ENCODE measurements around the gene SEC14L2.

SEC14L2 gene

GRCh38 chr22:30420347-30421125, 23.7 kb downstream of the SEC14L2 start:
- H3K23ac ChIP-seq (ENCODE audit: low read length) = no peak overlapping the region
- H2AFZ ChIP-seq (ENCODE audit: insufficient read depth, low read length, poor library complexity) = no peak overlapping the region
- H2BK120ac ChIP-seq (ENCODE audit: insufficient read depth, low read length, poor library complexity) = no peak overlapping the region
- H3K9ac ChIP-seq (ENCODE audit: low read length) = no peak overlapping the region
- H3K9me3 ChIP-seq (ENCODE audit: insufficient read depth, low read depth, low read length) = no peaks in the 10 kb centered on the region
- peaks cover 10% of the 10 kb centered on the region for H3K79me1 ChIP-seq (ENCODE audit: low read length)
- H4K8ac ChIP-seq (ENCODE audit: low read depth, low read length) = no peak overlapping the region
- H3K4me1 ChIP-seq (ENCODE audit: control insufficient read depth in 1 of 2, insufficient read depth in 2 of 2, low read length in 2 of 2) = peaks cover 10 to 23% of the 10 kb centered on the region in 2 experiments
- H2BK5ac ChIP-seq (ENCODE audit: low read depth, low read length, poor library complexity) = no peak overlapping the region
- no peaks in the 10 kb centered on the region for H3K27me3 ChIP-seq (ENCODE audit: insufficient read depth, low read length)
- no peak overlapping the region for H3K14ac ChIP-seq (ENCODE audit: low read length)
- no peak overlapping the region for H2AK5ac ChIP-seq (ENCODE audit: low read length)
- H3K4me3 ChIP-seq (ENCODE audit: low read depth, low read length) = no peak overlapping the region
- no peak overlapping the region for H4K12ac ChIP-seq (ENCODE audit: low read depth, low read length)
- no peak overlapping the region for H3K18ac ChIP-seq (ENCODE audit: low read length)
- WGBS (ENCODE audit: extremely low coverage, insufficient coverage, insufficient read length) = no CpG with 5 or more reads among the region's 6 CpGs
- no peak overlapping the region for H3K4ac ChIP-seq (ENCODE audit: low read depth, low read length)
- H4K91ac ChIP-seq (ENCODE audit: low read depth, low read length) = no peak overlapping the region
- DNase-seq = no peak
- peaks cover 8% of the 10 kb centered on the region for H3K79me2 ChIP-seq (ENCODE audit: control insufficient read depth, insufficient read depth, low read length, poor library complexity)
- no peak overlapping the region for H3K4me2 ChIP-seq (ENCODE audit: low read length)
- no peak overlapping the region for H3K27ac ChIP-seq (ENCODE audit: low read depth, low read length)
- H3K36me3 ChIP-seq (ENCODE audit: control insufficient read depth in 1 of 2, insufficient read depth in 2 of 2, low read length in 2 of 2) = peaks cover 6 to 10% of the 10 kb centered on the region in 2 experiments
- H2BK12ac ChIP-seq (ENCODE audit: low read length) = no peak overlapping the region

- Histone ChIP-seq H4K91ac (ENCODE audit: low read depth, low read length) (peak overlapping the region; percentile 94), H3K36me3 (ENCODE audit: control insufficient read depth in 1 of 2, insufficient read depth in 2 of 2, low read length in 2 of 2) (peaks cover 0 to 3% of the 10 kb centered on the region in 2 experiments), H2BK12ac (ENCODE audit: low read length) (no peak overlapping the region), H3K79me2 (ENCODE audit: control insufficient read depth, insufficient read depth, low read length, poor library complexity) (peaks cover 8% of the 10 kb centered on the region), H2AK5ac (ENCODE audit: low read length) (no peak overlapping the region), H3K27ac (ENCODE audit: low read depth, low read length) (no peak overlapping the region), H4K12ac (ENCODE audit: low read depth, low read length) (no peak overlapping the region), H3K9me3 (ENCODE audit: insufficient read depth, low read depth, low read length) (peaks cover 1% of the 10 kb centered on the region), H2AFZ (ENCODE audit: insufficient read depth, low read length, poor library complexity) (no peak overlapping the region), H3K79me1 (ENCODE audit: low read length) (peaks cover 15% of the 10 kb centered on the region), H3K18ac (ENCODE audit: low read length) (peak overlapping the region; percentile 53), H3K14ac (ENCODE audit: low read length) (no peak overlapping the region), H2BK120ac (ENCODE audit: insufficient read depth, low read length, poor library complexity) (no peak overlapping the region), H4K8ac (ENCODE audit: low read depth, low read length) (no peak overlapping the region), H3K9ac (ENCODE audit: low read length) (no peak overlapping the region), H3K4me2 (ENCODE audit: low read length) (peak overlapping the region; percentile 76), H3K4ac (ENCODE audit: low read depth, low read length) (no peak overlapping the region), H2BK5ac (ENCODE audit: low read depth, low read length, poor library complexity) (no peak overlapping the region), H3K23ac (ENCODE audit: low read length) (no peak overlapping the region), H3K4me1 (ENCODE audit: control insufficient read depth in 1 of 2, insufficient read depth in 2 of 2, low read length in 2 of 2) (peaks cover 10 to 28% of the 10 kb centered on the region in 2 experiments), H3K4me3 (ENCODE audit: low read depth, low read length) (no peak overlapping the region), H3K27me3 (ENCODE audit: insufficient read depth, low read length) (no peaks in the 10 kb centered on the region)
- no CpG with 5 or more reads among the region's 8 CpGs for WGBS (ENCODE audit: extremely low coverage, insufficient coverage, insufficient read length)
- DNase-seq = no peak
Observed at GRCh38 chr22:30421695-30422480, 25.1 kb downstream of the SEC14L2 start.

- no CpG with 5 or more reads among the region's 18 CpGs for WGBS (ENCODE audit: extremely low coverage, insufficient coverage, insufficient read length)
- H2BK12ac ChIP-seq (ENCODE audit: low read length) = peak overlapping the region; percentile 42
- H3K4me3 ChIP-seq (ENCODE audit: low read depth, low read length) = peak overlapping the region; percentile 75
- H4K91ac ChIP-seq (ENCODE audit: low read depth, low read length) = peak overlapping the region; percentile 94
- H2AK5ac ChIP-seq (ENCODE audit: low read length) = peak overlapping the region; percentile 59
- H2AFZ ChIP-seq (ENCODE audit: insufficient read depth, low read length, poor library complexity) = peak overlapping the region; percentile 53
- H3K18ac ChIP-seq (ENCODE audit: low read length) = peak overlapping the region; percentile 60
- H2BK120ac ChIP-seq (ENCODE audit: insufficient read depth, low read length, poor library complexity) = peak overlapping the region; percentile 54
- H2BK5ac ChIP-seq (ENCODE audit: low read depth, low read length, poor library complexity) = peak overlapping the region; percentile 68
- H3K27ac ChIP-seq (ENCODE audit: low read depth, low read length) = peak overlapping the region; percentile 89
- peaks cover 15% of the 10 kb centered on the region for H3K79me1 ChIP-seq (ENCODE audit: low read length)
- peak; percentile 54 to 58 for DNase-seq
- peaks cover 10 to 28% of the 10 kb centered on the region in 2 experiments for H3K4me1 ChIP-seq (ENCODE audit: control insufficient read depth in 1 of 2, insufficient read depth in 2 of 2, low read length in 2 of 2)
- peaks cover 8% of the 10 kb centered on the region for H3K79me2 ChIP-seq (ENCODE audit: control insufficient read depth, insufficient read depth, low read length, poor library complexity)
- peak overlapping the region; percentile 53 for H3K4ac ChIP-seq (ENCODE audit: low read depth, low read length)
- H3K23ac ChIP-seq (ENCODE audit: low read length) = no peak overlapping the region
- peak overlapping the region; percentile 73 for H3K9ac ChIP-seq (ENCODE audit: low read length)
- no peaks in the 10 kb centered on the region for H3K27me3 ChIP-seq (ENCODE audit: insufficient read depth, low read length)
- H3K4me2 ChIP-seq (ENCODE audit: low read length) = peak overlapping the region; percentile 76
- peak overlapping the region; percentile 93 for H4K8ac ChIP-seq (ENCODE audit: low read depth, low read length)
- H4K12ac ChIP-seq (ENCODE audit: low read depth, low read length) = peak overlapping the region; percentile 81
- H3K9me3 ChIP-seq (ENCODE audit: insufficient read depth, low read depth, low read length) = peaks cover 4% of the 10 kb centered on the region
- H3K14ac ChIP-seq (ENCODE audit: low read length) = peak overlapping the region; percentile 87
- H3K36me3 ChIP-seq (ENCODE audit: control insufficient read depth in 1 of 2, insufficient read depth in 2 of 2, low read length in 2 of 2) = peaks cover 0 to 2% of the 10 kb centered on the region in 2 experiments
Observed at GRCh38 chr22:30422481-30423300, 25.9 kb downstream of the SEC14L2 start.

All from trophoblast cell (in vitro differentiated cells and primary cell).